ENCODE results near the gene SCN7A. TPM values are rescaled to one million over a fixed set of nuclear protein-coding genes. Genes with fewer than 3 reads are reported as not detected.

The SCN7A gene
- not detected for polyA plus RNA-seq (2012; ENCODE audit: insufficient read depth, insufficient read length)

- no peak within 1 kb of the TSS for H3K4me3 ChIP-seq (ENCODE audit: low read length)
- DNase-seq (ENCODE audit: low read depth, low spot score): no peak
Measured at GRCh38 chr2:166494140-166494624, at the start of gene SCN7A. SCN7A (minus strand) TSS chr2:166494249; CDS start chr2:166477696, 16,553 bp downstream.

GRCh38 chr2:166539340-166540162, 45.5 kb upstream of the SCN7A start:
- no peak overlapping the region for H3K4me3 ChIP-seq (ENCODE audit: low read length)
- peak; percentile 58 for DNase-seq (ENCODE audit: low read depth, low spot score)

- no peak for DNase-seq (ENCODE audit: low read depth, low spot score)
- no peak overlapping the region for H3K4me3 ChIP-seq (ENCODE audit: low read length)
Measured at GRCh38 chr2:166536111-166536510, 42.1 kb upstream of the SCN7A start.

GRCh38 chr2:166521155-166521554, 27.1 kb upstream of the SCN7A start:
- no peak overlapping the region for H3K4me3 ChIP-seq (ENCODE audit: low read length)
- no peak for DNase-seq (ENCODE audit: low read depth, low spot score)

GRCh38 chr2:166520604-166521003, 26.6 kb upstream of the SCN7A start:
- DNase-seq (ENCODE audit: low read depth, low spot score): no peak
- H3K4me3 ChIP-seq (ENCODE audit: low read length): no peak overlapping the region

- no peak overlapping the region for H3K4me3 ChIP-seq (ENCODE audit: low read length)
- DNase-seq (ENCODE audit: low read depth, low spot score): no peak
Measured at GRCh38 chr2:166519391-166519962, 25.4 kb upstream of the SCN7A start.

GRCh38 chr2:166518634-166519390, 24.8 kb upstream of the SCN7A start:
- DNase-seq (ENCODE audit: low read depth, low spot score): no peak
- no peak overlapping the region for H3K4me3 ChIP-seq (ENCODE audit: low read length)

GRCh38 chr2:166517533-166518061, 23.5 kb upstream of the SCN7A start:
- no peak overlapping the region for H3K4me3 ChIP-seq (ENCODE audit: low read length)
- DNase-seq (ENCODE audit: low read depth, low spot score): no peak

GRCh38 chr2:166516712-166517303, 22.8 kb upstream of the SCN7A start:
- no peak overlapping the region for H3K4me3 ChIP-seq (ENCODE audit: low read length)
- DNase-seq (ENCODE audit: low read depth, low spot score): peak; percentile 20

GRCh38 chr2:166513952-166514351, 19.9 kb upstream of the SCN7A start:
- no peak for DNase-seq (ENCODE audit: low read depth, low spot score)

GRCh38 chr2:166499281-166499680, 5.2 kb upstream of the SCN7A start:
- no peak overlapping the region for H3K4me3 ChIP-seq (ENCODE audit: low read length)
- no peak for DNase-seq (ENCODE audit: low read depth, low spot score)

More at GRCh38 chr2:166513952-166514351, 19.9 kb upstream of the SCN7A start:
- no peak overlapping the region for H3K4me3 ChIP-seq (ENCODE audit: low read length)

- H3K4me3 ChIP-seq (ENCODE audit: low read length): no peak overlapping the region
- DNase-seq (ENCODE audit: low read depth, low spot score): peak; percentile 56
Measured at GRCh38 chr2:166491461-166491860, 2.6 kb downstream of the SCN7A start.

- no peak overlapping the region for H3K4me3 ChIP-seq (ENCODE audit: low read length)
- no peak for DNase-seq (ENCODE audit: low read depth, low spot score)
Measured at GRCh38 chr2:166487171-166487570, 6.9 kb downstream of the SCN7A start.

GRCh38 chr2:166485558-166486178, 8.4 kb downstream of the SCN7A start:
- no peak for DNase-seq (ENCODE audit: low read depth, low spot score)
- no peak overlapping the region for H3K4me3 ChIP-seq (ENCODE audit: low read length)

- no peak for DNase-seq (ENCODE audit: low read depth, low spot score)
- H3K4me3 ChIP-seq (ENCODE audit: low read length): no peak overlapping the region
Measured at GRCh38 chr2:166472332-166472731, 21.7 kb downstream of the SCN7A start.

GRCh38 chr2:166468124-166469024, 25.7 kb downstream of the SCN7A start:
- DNase-seq (ENCODE audit: low read depth, low spot score): no peak
- H3K4me3 ChIP-seq (ENCODE audit: low read length): no peak overlapping the region

- H3K4me3 ChIP-seq (ENCODE audit: low read length): no peak overlapping the region
- DNase-seq (ENCODE audit: low read depth, low spot score): no peak
Measured at GRCh38 chr2:166464187-166464586, 29.9 kb downstream of the SCN7A start.

- H3K4me3 ChIP-seq (ENCODE audit: low read length): no peak overlapping the region
- DNase-seq (ENCODE audit: low read depth, low spot score): no peak
Measured at GRCh38 chr2:166463640-166464039, 30.4 kb downstream of the SCN7A start.

Measured in Jurkat, Clone E6-1 (cell line).